K562 (cell line): Measurements from ENCODE around the gene HEMK1.

ENCODE experiments used
- CREM ChIP-seq: IDR thresholded peaks from 2 replicates; pipeline ENCODE4 v1.6.1; 2014; ENCODE audit warnings: antibody characterized with exemption, low read depth
- EP300 ChIP-seq: IDR thresholded peaks from 2 replicates; pipeline ENCODE4 v1.6.1; 2012; ENCODE audit warnings: low read length, improper control_type of control experiment
- POLR2AphosphoS2 ChIP-seq: IDR thresholded peaks from 2 replicates; pipeline ENCODE4 v1.6.1; 2012; ENCODE audit warnings: low read length, improper control_type of control experiment
- ZBED1 ChIP-seq: IDR thresholded peaks from 2 replicates; pipeline ENCODE4 v1.6.1; 2014
- ZKSCAN1 ChIP-seq: fragments of 150-350 bp; IDR thresholded peaks from 2 replicates; pipeline ENCODE4 v1.6.1; 2016; ENCODE audit warnings: low read depth, low read length
- ZNF274 ChIP-seq: IDR thresholded peaks from 2 replicates; pipeline ENCODE4 v1.6.1; 2011; ENCODE audit warnings: low read depth, mild to moderate bottlenecking, low read length, moderate library complexity, borderline replicate concordance
- ZNF696 ChIP-seq: fragments of 250-450 bp; sonication (Bioruptor Pico); conservative IDR thresholded peaks from 2 replicates; pipeline ENCODE4 v1.4.0; 2020; ENCODE audit warnings: mild to moderate bottlenecking, moderate library complexity
- TF ChIP-seq, protein P1 (sequence below), 3 experiments: IDR thresholded peaks in 2 of 3; conservative IDR thresholded peaks in 1 of 3; 2 replicates each; pipeline ENCODE4 v1.5.1; 2011 to 2012; ENCODE audit warnings: low read length in 3 of 3, mild to moderate bottlenecking in 3 of 3, control low read depth in 2 of 3, improper control_type of control experiment in 1 of 3, inconsistent platforms in 1 of 3, low read depth in 1 of 3, mixed read lengths in 1 of 3, moderate library complexity in 1 of 3; ENCODE audit not compliant: insufficient read depth in 2 of 3
- TF ChIP-seq, protein P2 (sequence below): sonication (generic); formaldehyde crosslinking; IDR thresholded peaks from 2 replicates; pipeline ENCODE4 v1.9.0; 2022; ENCODE audit warnings: mild to moderate bottlenecking, missing genetic modification reagents

DNA sequence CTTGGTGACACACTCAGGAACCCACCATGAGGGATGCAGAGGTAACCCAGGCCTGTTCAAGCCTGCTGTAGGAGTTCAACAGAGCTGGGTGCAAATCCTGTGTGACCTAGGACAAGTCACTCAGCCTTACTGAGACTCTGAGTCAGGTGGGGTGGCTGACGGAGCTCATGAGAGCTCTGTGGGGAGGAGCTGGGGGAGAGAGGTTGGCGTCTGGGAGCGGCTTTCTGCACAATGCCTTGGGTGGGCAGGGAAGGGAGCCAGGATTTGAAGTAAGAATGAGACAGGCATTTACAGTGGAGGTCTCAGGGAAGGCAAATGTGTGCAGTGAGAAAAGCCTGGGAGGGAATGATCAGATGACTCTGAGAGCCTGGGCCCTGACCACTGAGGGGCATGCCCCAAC, 20.1 kb upstream of the HEMK1 start:
- TF ChIP-seq, protein P1, sequence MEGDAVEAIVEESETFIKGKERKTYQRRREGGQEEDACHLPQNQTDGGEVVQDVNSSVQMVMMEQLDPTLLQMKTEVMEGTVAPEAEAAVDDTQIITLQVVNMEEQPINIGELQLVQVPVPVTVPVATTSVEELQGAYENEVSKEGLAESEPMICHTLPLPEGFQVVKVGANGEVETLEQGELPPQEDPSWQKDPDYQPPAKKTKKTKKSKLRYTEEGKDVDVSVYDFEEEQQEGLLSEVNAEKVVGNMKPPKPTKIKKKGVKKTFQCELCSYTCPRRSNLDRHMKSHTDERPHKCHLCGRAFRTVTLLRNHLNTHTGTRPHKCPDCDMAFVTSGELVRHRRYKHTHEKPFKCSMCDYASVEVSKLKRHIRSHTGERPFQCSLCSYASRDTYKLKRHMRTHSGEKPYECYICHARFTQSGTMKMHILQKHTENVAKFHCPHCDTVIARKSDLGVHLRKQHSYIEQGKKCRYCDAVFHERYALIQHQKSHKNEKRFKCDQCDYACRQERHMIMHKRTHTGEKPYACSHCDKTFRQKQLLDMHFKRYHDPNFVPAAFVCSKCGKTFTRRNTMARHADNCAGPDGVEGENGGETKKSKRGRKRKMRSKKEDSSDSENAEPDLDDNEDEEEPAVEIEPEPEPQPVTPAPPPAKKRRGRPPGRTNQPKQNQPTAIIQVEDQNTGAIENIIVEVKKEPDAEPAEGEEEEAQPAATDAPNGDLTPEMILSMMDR (IDR thresholded peaks at IDR 0.05 in 2 of 3, conservative IDR thresholded peaks at IDR 0.05 in 1 of 3; ENCODE audit: insufficient read depth in 2 of 3, low read depth in 1 of 3, low read length in 3 of 3), result no peak
- no peak for TF ChIP-seq POLR2AphosphoS2
- no peak for TF ChIP-seq EP300
- no peak for TF ChIP-seq ZBED1
- no peak for TF ChIP-seq ZNF274
- TF ChIP-seq, protein P2, sequence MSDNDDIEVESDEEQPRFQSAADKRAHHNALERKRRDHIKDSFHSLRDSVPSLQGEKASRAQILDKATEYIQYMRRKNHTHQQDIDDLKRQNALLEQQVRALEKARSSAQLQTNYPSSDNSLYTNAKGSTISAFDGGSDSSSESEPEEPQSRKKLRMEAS (CRISPR knock-in tag), result no peak
- no peak for TF ChIP-seq ZNF696 (CRISPR knock-in tag)
- TF ChIP-seq CREM, result no peak
- TF ChIP-seq ZKSCAN1, result no peak
